ENCODE results near the gene FAM193A.

DNA sequence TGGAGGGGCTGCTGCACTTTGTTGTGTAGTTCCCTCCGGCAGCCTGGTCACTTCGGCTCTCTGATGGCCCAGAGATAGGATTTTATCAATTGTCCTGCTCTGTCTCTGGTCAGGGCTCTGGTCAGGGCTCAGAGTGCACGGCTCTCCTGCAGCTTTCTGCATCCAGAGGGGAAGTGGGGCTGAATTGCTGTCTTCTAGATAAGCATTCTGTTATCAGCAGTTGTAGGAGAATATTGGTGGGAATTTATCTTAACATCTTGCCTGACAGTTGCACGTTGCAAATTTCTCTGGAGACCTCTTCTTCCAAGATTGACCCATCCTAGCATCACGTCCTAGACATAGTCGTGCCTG, 62.8 kb downstream of the FAM193A start:
- TF ChIP-seq, protein P1, sequence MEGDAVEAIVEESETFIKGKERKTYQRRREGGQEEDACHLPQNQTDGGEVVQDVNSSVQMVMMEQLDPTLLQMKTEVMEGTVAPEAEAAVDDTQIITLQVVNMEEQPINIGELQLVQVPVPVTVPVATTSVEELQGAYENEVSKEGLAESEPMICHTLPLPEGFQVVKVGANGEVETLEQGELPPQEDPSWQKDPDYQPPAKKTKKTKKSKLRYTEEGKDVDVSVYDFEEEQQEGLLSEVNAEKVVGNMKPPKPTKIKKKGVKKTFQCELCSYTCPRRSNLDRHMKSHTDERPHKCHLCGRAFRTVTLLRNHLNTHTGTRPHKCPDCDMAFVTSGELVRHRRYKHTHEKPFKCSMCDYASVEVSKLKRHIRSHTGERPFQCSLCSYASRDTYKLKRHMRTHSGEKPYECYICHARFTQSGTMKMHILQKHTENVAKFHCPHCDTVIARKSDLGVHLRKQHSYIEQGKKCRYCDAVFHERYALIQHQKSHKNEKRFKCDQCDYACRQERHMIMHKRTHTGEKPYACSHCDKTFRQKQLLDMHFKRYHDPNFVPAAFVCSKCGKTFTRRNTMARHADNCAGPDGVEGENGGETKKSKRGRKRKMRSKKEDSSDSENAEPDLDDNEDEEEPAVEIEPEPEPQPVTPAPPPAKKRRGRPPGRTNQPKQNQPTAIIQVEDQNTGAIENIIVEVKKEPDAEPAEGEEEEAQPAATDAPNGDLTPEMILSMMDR (IDR thresholded peaks at IDR 0.05 in 4 of 5, conservative IDR thresholded peaks at IDR 0.05 in 1 of 5) = no peak
- no peak for TF ChIP-seq POLR2A (IDR thresholded peaks at IDR 0.05)

All from gastrocnemius medialis (tissue), 4 donors.